WI38 (cell line): ENCODE data around the gene USP11.
"Not testable (repeated sequence)": the region's sequence is repeated elsewhere in the genome, so short reads cannot be mapped to it uniquely, and the experiment has no call there.

Experiments used
- H3K4me3 ChIP-seq: 2 replicates; pipeline ENCODE4 v1.5.1; 2011; ENCODE audit warnings: low read depth, mild to moderate bottlenecking, control low read depth, low read length
- CTCF ChIP-seq: IDR thresholded peaks from 2 replicates; pipeline ENCODE4 v1.5.1; 2012; ENCODE audit warnings: low read depth, mild to moderate bottlenecking, control low read depth, low read length

Gene USP11

GRCh38 chrX:47278691-47279090 is 45.9 kb downstream of the USP11 start:
- TF ChIP-seq CTCF: no peak

GRCh38 chrX:47283015-47283771 is 50.4 kb downstream of the USP11 start:
- no peak overlapping the region for H3K4me3 ChIP-seq

More at GRCh38 chrX:47278691-47279090, 45.9 kb downstream of the USP11 start:
- H3K4me3 ChIP-seq: no peak overlapping the region

GRCh38 chrX:47284616-47285015 is 51.8 kb downstream of the USP11 start:
- peak; percentile 9; the same call in 1 of the 2 replicates for TF ChIP-seq CTCF

More at GRCh38 chrX:47283015-47283771, 50.4 kb downstream of the USP11 start:
- TF ChIP-seq CTCF: no peak

GRCh38 chrX:47285836-47286320 is 53.1 kb downstream of the USP11 start:
- no peak for TF ChIP-seq CTCF
- H3K4me3 ChIP-seq: no peak overlapping the region

More at GRCh38 chrX:47284616-47285015, 51.8 kb downstream of the USP11 start:
- not testable (repeated sequence) for H3K4me3 ChIP-seq

GRCh38 chrX:47293106-47293505 is 60.3 kb downstream of the USP11 start:
- no peak for TF ChIP-seq CTCF
- H3K4me3 ChIP-seq: no peak overlapping the region

- TF ChIP-seq CTCF: no peak
- no peak overlapping the region for H3K4me3 ChIP-seq
Measured at GRCh38 chrX:47296766-47297365, 64.1 kb downstream of the USP11 start.

GRCh38 chrX:47297874-47298273 is 65.1 kb downstream of the USP11 start:
- no peak for TF ChIP-seq CTCF
- no peak overlapping the region for H3K4me3 ChIP-seq
